ENCODE results near the gene ATP6V1F.

The ATP6V1F gene

DNA sequence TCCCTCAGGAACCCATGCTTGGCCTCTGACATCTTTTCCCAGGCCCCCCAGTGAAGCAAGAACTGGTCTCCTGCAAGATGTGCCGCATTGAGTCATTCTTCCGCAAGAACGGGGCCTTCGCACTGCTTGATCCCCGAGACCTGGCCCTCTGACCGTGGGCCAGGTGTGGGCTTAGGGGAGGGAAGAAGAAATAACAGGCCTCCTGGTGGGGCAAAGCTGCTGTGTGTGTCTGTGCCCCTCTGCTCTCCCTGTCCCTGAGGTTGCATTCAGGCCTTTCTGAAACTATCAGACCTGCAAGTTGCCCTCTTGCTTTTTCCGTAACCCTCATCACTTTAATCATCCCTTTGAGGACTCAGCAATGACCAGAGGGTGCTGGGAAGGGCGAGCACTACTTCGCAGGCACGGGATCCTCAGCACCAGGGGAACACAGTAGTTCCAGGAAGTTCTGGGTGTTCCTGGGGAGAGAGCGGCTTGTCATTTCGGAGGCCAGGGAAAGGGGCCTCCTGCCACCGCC lies 6.0 kb downstream of the ATP6V1F start:
- H3K36me3 Mint-ChIP-seq, result peaks cover 18% of the 10 kb centered on the region
- no peak for ATAC-seq
- DNase-seq (ENCODE audit: low spot score in 2 of 2), result no peak
- no peak overlapping the region for H3K27ac Mint-ChIP-seq
- peak overlapping the region; percentile 68 for H3K4me3 Mint-ChIP-seq
- H3K4me1 Mint-ChIP-seq, result peaks cover 23% of the 10 kb centered on the region
- H3K9me3 Mint-ChIP-seq, result no peaks in the 10 kb centered on the region

GRCh38 chr7:128869138-128869943 lies 6.7 kb downstream of the ATP6V1F start:
- Mint-ChIP-seq H3K36me3 (peaks cover 15% of the 10 kb centered on the region), H3K4me3 (peak overlapping the region; percentile 68), H3K4me1 (peaks cover 21% of the 10 kb centered on the region), H3K27ac (no peak overlapping the region), H3K9me3 (no peaks in the 10 kb centered on the region)
- DNase-seq (ENCODE audit: low spot score in 2 of 2) (peak; percentile 40 to 80), ATAC-seq (peak; percentile 85)

DNA sequence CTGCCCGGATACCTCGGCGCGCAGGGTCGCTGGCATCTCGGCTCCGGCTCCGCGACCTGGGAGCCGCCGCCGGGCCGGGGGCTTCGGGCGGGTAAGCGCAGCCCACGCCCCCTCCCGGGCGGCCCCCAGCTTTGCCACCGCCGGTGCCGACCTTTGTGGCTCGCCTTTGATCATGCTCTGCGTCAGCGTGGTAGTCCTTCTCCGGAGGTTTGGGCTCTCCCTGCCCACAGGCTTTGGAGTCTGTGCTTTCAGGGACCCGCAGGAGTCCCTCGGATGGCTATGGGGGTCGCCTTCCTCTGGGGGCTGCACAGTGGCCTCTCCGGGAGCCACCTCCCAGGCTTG lies 7.3 kb downstream of the ATP6V1F start:
- peak overlapping the region; percentile 77 for H3K27ac Mint-ChIP-seq
- ATAC-seq, result peak; percentile 19
- H3K36me3 Mint-ChIP-seq, result peaks cover 13% of the 10 kb centered on the region
- no peak for DNase-seq (ENCODE audit: low spot score in 2 of 2)
- peaks cover 18% of the 10 kb centered on the region for H3K4me1 Mint-ChIP-seq
- peak overlapping the region; percentile 68 for H3K4me3 Mint-ChIP-seq
- H3K9me3 Mint-ChIP-seq, result no peaks in the 10 kb centered on the region

DNA sequence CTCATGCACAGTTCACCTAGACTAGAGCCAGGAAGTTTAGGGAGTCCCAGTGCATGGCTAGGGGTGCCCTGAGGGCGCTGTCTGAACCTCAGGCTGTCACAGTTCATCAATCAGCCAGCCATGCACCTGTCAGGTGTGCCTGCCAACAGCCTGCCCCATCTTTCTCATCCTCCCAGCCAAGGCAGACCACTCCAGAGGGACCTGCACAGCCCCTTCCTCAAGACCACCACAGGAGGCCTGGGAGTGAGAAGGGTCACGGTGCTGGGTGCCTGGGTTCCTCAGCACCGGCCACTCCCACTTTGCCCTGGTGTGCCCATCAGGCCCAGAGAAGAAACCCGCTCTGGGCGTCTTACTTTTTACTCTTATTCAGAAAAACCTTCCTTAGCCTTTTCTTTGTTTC lies 8.4 kb downstream of the ATP6V1F start:
- no peaks in the 10 kb centered on the region for H3K9me3 Mint-ChIP-seq
- peaks cover 2% of the 10 kb centered on the region for H3K36me3 Mint-ChIP-seq
- DNase-seq (ENCODE audit: low spot score in 2 of 2), result no peak
- H3K4me1 Mint-ChIP-seq, result peaks cover 7% of the 10 kb centered on the region
- no peak overlapping the region for H3K27ac Mint-ChIP-seq
- peak overlapping the region; percentile 68 for H3K4me3 Mint-ChIP-seq
- no peak for ATAC-seq

GRCh38 chr7:128872394-128872824 lies 9.8 kb downstream of the ATP6V1F start:
- Mint-ChIP-seq H3K36me3 (no peaks in the 10 kb centered on the region), H3K4me1 (peaks cover 7% of the 10 kb centered on the region), H3K4me3 (no peak overlapping the region), H3K9me3 (no peaks in the 10 kb centered on the region), H3K27ac (no peak overlapping the region)
- ATAC-seq, result no peak
- no peak for DNase-seq (ENCODE audit: low spot score in 2 of 2)

DNA sequence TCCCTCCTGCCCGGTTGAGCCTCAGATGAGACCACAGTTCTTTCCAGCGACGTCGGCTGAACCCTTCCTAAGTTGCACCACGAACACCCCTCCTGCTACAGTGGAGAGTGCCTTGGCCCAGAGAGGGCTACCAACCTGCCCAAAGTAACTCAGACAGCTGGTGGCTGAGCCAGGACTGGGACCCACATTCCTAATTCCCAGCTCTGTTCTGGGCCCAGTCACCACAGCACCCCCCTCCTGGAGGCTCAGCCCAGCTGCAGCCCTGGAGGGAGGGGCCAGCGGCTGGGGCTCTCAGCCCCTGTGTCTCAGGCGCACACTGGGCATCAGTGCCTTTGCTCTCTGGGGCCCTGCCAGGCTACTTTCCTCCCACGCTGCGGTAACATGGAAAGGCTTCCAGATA lies 10.6 kb downstream of the ATP6V1F start:
- Mint-ChIP-seq H3K36me3 (no peaks in the 10 kb centered on the region), H3K4me3 (no peak overlapping the region)

DNA sequence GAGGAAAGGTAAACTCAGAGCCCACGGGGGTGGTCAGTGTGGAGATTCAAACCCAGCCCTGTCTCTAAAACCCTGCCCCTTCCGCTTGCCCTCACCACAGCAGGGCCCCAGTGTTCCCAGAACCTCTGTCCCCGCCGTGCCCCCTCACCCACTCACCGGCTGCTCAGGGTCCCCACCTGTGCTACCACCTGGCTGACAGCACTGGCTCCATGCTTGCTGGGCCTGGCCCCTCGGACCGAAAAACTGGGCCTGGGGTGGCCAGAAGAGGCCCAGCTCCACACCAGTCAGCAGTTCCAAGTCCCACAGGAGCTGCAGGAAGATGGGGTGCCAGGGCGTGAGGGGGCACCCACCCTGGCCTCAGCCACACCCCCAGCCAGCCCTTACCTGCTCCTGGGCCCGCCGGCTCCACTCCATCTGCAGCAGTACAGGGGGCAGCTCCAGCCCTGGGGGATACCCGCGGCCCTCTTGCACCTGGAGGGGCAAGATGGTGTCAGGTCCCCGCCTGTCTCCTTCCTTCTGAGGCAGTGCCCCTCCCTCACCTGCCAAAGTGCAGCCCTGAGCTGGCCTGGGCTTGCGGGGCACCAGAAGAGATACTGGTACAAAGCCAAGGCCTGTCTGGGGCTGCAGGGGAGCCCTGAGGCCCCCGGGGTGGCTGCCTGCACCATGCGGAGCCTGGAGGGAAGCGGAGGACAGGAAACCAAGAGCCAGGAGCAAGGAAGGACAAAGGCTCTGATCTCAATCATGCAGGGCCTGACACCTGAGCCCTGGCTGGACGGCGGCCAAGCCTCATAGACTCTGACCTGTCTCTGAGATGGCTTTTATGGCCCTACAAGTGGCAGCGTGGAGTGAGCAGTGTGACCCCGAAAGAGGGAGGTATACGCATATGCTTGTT lies 11.7 kb downstream of the ATP6V1F start:
- DNase-seq (ENCODE audit: low spot score in 2 of 2) (no peak), ATAC-seq (no peak)
- Mint-ChIP-seq H3K9me3 (no peaks in the 10 kb centered on the region), H3K36me3 (no peaks in the 10 kb centered on the region), H3K4me1 (peaks cover 7% of the 10 kb centered on the region), H3K4me3 (no peak overlapping the region), H3K27ac (no peak overlapping the region)

More for the DNA sequence above, 10.6 kb downstream of the ATP6V1F start:
- no peak for ATAC-seq
- no peak for DNase-seq (ENCODE audit: low spot score in 2 of 2)
- H3K4me1 Mint-ChIP-seq, result peaks cover 7% of the 10 kb centered on the region
- H3K27ac Mint-ChIP-seq, result no peak overlapping the region
- no peaks in the 10 kb centered on the region for H3K9me3 Mint-ChIP-seq

- Mint-ChIP-seq H3K4me3 (no peak overlapping the region), H3K4me1 (peaks cover under 1% of the 10 kb centered on the region), H3K36me3 (no peaks in the 10 kb centered on the region), H3K9me3 (no peaks in the 10 kb centered on the region), H3K27ac (no peak overlapping the region)
- no peak for ATAC-seq
- no peak for DNase-seq (ENCODE audit: low spot score in 2 of 2)
These were observed 12.9 kb downstream of the ATP6V1F start for GRCh38 chr7:128875523-128875948.

- no peak overlapping the region for H3K4me3 Mint-ChIP-seq
- H3K4me1 Mint-ChIP-seq, result no peaks in the 10 kb centered on the region
- no peak for ATAC-seq
- no peak overlapping the region for H3K27ac Mint-ChIP-seq
- no peak for DNase-seq (ENCODE audit: low spot score in 2 of 2)
- no peaks in the 10 kb centered on the region for H3K36me3 Mint-ChIP-seq
- H3K9me3 Mint-ChIP-seq, result no peaks in the 10 kb centered on the region
These were observed 13.5 kb downstream of the ATP6V1F start for GRCh38 chr7:128876127-128876526.

DNA sequence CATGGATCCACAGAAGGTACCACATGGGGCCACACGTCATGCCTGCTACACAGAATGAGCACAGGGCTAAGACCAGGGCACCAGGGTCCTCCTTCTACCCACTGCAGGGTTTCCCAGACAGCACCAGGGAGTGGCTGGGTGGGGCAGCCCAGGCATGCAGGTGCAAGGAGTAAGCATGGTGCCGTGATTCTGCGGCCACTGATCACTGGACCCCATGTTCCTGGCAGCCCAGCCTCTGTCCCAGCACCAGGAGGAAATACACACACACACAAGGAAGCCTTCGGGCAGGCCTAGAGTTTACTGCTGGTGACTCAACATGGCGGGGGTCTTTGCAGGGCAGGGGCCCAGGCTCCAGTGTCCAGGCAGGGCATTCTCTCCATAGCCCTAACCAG lies 13.9 kb downstream of the ATP6V1F start:
- no peak for ATAC-seq

DNA sequence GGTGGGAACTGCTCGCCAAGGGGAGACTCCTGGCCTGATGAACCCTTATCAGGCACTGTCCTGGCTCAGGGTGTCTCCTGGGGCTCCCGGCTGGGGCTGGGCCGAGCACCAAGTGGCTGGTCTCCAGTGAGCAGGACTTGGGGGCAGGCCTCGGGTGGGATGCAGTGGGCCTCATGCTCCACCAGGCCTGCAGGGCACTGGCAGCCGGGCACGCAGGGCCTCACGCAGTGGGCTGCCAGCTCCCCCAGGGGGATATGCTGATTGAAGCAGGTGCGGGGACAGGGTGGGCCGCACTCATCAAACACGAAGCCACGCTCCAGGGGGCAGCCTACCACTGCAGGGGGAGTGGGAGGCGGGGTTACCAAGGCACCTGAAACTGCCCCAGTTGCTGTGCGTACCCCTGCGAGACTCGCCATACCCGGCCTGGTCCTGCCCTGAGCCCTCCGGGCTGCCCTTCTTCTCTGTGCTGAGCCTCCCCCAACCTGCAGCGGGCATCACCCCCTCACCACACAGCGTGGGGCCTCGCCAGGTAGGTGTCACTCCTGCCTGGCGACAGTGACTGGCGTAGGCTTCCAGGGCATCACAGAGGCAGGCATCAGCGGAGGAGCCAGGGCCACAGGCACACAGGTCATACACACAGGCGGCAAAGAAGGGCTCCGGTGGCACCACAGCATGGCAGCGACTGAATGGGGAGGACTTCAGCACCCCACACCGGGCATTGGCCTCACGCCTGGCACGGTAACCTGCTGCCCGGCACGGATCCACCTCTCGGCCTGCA lies 14.5 kb downstream of the ATP6V1F start:
- no peak for ATAC-seq

More for the DNA sequence above, 13.9 kb downstream of the ATP6V1F start:
- Mint-ChIP-seq H3K4me3 (no peak overlapping the region), H3K36me3 (no peaks in the 10 kb centered on the region), H3K27ac (no peak overlapping the region), H3K9me3 (no peaks in the 10 kb centered on the region), H3K4me1 (no peaks in the 10 kb centered on the region)
- no peak for DNase-seq (ENCODE audit: low spot score in 2 of 2)

GRCh38 chr7:128877756-128878120 lies 15.1 kb downstream of the ATP6V1F start:
- Mint-ChIP-seq H3K27ac (no peak overlapping the region), H3K36me3 (no peaks in the 10 kb centered on the region), H3K4me1 (no peaks in the 10 kb centered on the region), H3K4me3 (no peak overlapping the region), H3K9me3 (no peaks in the 10 kb centered on the region)
- ATAC-seq (no peak), DNase-seq (ENCODE audit: low spot score in 2 of 2) (no peak)

More for the DNA sequence above, 14.5 kb downstream of the ATP6V1F start:
- no peak overlapping the region for H3K4me3 Mint-ChIP-seq
- no peaks in the 10 kb centered on the region for H3K9me3 Mint-ChIP-seq
- no peak for DNase-seq (ENCODE audit: low spot score in 2 of 2)
- no peaks in the 10 kb centered on the region for H3K36me3 Mint-ChIP-seq
- no peak overlapping the region for H3K27ac Mint-ChIP-seq
- H3K4me1 Mint-ChIP-seq, result no peaks in the 10 kb centered on the region

- Mint-ChIP-seq H3K4me1 (peaks cover 2% of the 10 kb centered on the region), H3K36me3 (no peaks in the 10 kb centered on the region), H3K9me3 (no peaks in the 10 kb centered on the region), H3K27ac (no peak overlapping the region), H3K4me3 (no peak overlapping the region)
- DNase-seq (ENCODE audit: low spot score in 2 of 2), result no peak
- no peak for ATAC-seq
These were observed 15.8 kb downstream of the ATP6V1F start for GRCh38 chr7:128878226-128879105.

DNA sequence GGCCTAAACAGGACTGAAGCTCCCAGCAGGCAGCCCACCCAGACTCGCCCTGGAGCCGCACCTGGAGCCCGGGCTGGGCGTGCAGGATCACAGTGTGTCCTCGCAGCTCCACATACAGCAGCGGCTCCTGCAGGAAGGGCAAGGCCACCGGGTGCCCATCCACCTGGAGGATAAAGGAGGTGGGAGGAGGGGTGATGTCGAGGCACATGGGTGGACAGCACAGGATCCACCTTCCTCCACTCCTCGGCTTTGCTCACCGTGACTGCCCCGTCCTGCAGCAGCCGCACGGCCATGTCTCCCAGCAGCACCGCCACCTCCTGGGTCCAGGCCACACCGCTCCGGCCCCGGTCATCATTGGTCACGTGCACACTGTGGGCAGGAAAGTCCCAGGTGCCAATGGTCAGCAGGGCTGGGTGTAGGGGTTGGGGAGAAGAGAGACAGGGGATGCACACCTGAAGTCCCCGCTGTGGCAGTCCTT lies 16.8 kb downstream of the ATP6V1F start:
- ATAC-seq (no peak), DNase-seq (ENCODE audit: low spot score in 2 of 2) (no peak)
- Mint-ChIP-seq H3K27ac (no peak overlapping the region), H3K36me3 (no peaks in the 10 kb centered on the region), H3K4me1 (peaks cover 12% of the 10 kb centered on the region), H3K9me3 (no peaks in the 10 kb centered on the region), H3K4me3 (no peak overlapping the region)

All from stimulated activated effector memory CD8-positive, alpha-beta T cell treated with anti-CD3 and anti-CD28 coated beads, Interleukin-12 subunit alpha, Interleukin-12 subunit beta, amount 100 ng/mL, for 72 hours (primary cell).